Measurements from ENCODE around the gene SGPP2.
"Not testable (repeated sequence)": the region's sequence is repeated elsewhere in the genome, so short reads cannot be mapped to it uniquely, and the experiment has no call there.

SGPP2 gene

GRCh38 chr2:222535477-222535876 is 111.1 kb downstream of the SGPP2 start:
- no peak for DNase-seq

GRCh38 chr2:222538535-222538934 is 114.2 kb downstream of the SGPP2 start:
- DNase-seq, result no peak

DNA sequence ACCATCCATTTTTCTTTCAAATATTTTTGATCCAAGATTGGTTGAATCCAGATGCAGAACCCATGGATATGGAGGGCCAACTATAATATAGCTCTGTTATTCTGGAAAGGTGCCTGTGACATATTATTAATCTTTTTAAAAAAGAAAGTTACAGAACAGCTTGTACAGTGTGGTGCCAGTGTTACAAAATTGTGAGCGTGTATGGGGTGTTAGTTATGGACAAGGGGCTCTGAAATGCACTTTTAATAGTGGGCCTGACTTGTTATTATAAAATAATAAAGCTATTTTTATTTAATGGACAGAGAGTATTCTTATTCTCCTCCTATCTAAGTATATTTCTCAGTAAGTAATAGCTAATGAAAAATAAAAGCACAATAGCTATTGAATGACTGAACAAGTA is 120.3 kb downstream of the SGPP2 start:
- no peak for DNase-seq

GRCh38 chr2:222545823-222546795 is 121.8 kb downstream of the SGPP2 start:
- DNase-seq, result peak; percentile 39

DNA sequence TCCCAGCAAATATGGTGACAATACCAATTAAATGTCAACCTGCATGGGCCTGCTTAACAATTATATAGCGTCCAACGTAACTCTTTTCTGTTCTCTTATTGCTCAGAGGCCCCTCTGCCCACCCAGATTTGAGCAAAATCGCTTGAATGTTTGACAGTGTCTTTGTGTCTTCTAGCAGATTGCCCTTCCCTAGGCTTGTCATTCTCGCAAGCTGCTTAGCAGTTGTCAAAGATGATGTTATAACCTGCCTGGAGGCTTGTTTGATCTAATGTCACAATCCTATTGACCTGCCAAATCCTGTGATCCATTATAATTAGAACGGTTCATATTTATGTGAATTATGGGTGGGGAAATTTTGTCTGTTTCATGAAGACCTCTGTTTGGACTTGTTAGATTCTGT is 122.7 kb downstream of the SGPP2 start:
- peak; percentile 14 for DNase-seq

DNA sequence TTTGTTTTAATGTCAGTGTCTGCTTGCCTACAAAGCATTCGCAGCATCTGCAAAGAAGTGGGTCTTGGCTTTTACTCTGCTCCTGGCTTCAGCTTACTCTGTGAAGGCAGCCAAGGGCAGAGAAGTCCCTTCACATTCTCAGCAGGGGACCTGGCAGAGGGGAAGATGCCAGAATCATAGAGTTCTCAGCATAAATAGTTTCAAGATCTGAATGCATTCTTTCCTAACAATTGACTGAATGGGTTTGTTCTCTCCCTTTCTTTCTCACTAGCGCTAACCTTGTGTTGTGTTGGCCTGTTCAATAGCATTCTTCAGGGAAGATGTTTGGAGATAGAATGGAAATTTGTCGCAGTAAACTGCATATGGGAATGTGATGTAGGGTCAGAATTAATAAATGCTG is 124.6 kb downstream of the SGPP2 start:
- no peak for DNase-seq

DNA sequence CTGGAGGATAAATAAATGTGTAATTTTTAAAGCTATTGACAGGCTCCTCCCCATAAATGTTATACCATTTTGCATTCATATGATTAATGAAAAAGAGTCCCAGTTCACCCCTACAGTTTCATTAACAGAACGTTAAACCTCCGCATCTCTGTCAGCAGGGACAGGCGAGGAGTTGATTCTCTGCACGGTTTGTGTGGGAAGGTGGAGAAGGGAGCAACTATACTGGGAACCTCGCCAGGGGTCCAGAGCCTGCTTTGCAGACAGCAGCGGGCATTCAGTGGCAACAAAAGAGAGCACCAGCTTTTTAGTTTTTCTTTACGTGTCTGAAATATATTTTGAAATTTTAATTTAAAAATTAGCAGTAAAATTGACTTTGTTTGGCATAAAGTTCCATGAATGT is 130.2 kb downstream of the SGPP2 start:
- no peak for DNase-seq

- DNase-seq, result no peak
Measured at GRCh38 chr2:222561151-222561550, 136.8 kb downstream of the SGPP2 start.

- peak; percentile 82 for DNase-seq
Measured at GRCh38 chr2:222561817-222562645, 137.7 kb downstream of the SGPP2 start.

DNA sequence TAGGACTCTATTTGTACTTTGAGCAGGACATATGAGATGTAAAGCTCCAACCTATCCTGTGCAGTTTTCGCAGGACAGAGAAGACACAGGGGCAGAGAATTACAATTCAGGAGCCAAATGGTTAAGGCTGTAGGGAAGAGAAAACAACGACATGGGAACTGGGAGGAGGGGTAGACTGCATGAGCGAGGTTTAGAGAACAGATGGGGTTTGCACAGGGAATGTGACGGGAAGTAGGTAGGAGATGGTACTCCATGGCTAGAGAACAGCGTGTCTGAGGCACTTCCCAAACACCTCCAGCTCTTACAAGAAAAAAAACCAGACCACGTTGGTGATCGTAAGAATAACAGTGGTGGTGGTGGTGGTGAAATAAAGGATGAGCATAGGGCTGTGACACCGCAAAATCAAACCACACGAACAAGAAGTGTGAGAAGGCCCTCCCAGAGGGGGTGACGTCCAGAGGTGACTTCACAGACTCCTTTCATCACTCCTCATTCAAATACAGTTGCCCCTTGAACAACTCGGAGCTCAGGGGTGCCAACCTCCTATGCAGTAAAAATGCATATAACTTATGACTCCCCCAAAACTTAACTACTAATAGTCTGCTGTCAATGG is 138.9 kb downstream of the SGPP2 start:
- DNase-seq, result peak; percentile 19

DNA sequence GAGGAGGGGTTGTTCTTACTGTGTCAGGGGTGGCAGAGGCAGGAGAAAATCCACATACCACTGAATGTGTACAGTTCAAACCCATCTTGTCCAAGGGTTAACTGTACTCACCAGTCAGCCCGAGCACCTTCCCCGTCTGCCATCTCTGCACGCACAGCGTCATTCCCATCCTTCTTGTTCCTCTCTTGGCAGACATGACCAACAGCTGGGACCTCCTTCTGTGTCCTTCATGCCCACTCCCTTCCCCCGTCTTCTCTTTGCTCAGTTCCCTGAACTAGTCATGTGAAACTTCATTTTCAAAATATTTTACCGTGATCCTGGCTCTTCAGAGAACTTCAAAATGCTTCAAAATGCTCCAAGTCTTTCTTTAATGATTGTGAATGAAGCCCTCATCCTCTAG is 139.6 kb downstream of the SGPP2 start:
- no peak for DNase-seq

DNA sequence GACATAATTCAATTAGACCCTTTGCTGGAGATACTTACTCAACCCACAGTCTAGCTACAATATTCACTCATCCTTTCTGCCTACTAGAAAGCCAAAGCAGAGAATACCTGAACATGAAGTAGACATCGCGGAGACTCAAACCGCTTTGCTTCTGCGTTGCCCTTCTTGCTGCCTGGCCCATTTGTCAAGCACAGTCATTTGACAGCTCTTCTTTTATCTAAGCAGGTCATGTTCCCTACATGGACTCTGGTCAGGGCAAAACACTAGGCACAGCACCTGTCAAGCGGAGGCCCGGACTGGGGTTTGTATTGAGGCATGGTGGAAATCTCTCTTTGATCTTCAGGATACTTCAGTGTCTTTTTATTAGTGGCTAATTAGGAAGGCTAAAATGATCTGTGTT is 141.9 kb downstream of the SGPP2 start:
- DNase-seq, result no peak

GRCh38 chr2:222568865-222569264 is 144.5 kb downstream of the SGPP2 start:
- no peak for DNase-seq

DNA sequence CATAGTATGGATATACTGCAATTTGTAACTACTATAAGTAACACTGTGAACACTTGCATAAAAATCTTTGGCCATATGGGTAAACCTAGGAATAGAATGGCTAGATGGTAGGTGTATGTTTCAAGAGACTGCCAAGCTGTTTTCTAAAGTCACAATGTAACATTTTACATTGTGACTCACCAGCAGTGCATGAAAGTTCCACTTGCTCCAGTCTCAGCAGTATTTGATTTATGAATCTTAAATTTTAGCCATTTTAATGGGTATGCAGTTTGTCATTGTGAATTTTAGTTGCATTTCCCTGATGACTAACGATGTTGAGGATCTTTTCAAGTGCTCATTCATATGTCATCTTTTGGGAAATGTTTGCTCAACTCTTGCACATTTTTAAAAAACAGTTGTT is 145.5 kb downstream of the SGPP2 start:
- DNase-seq, result no peak

DNA sequence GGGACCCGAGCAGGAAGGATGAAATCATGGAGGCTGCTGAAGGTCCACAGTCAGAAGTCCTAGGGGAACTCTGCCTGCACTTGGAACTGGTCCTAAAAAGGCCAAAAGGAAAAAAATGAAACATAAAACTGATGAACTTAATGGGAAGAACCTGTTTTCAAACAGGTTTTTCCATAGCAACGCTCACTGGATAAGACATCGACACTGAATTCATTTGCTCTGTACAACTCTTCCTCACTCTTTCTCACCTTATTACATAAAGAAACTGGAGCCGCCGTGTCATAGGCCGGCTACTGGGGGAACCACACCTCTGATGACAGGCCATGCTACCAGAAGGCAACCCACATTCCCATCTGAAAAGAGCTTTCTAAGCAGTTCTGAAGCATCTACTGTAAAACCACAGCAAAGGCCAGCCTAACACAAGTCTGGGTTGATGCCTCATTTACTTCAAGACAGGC is 147.9 kb downstream of the SGPP2 start:
- no peak for DNase-seq

GRCh38 chr2:222572751-222573174 is 148.4 kb downstream of the SGPP2 start:
- DNase-seq, result no peak

- DNase-seq, result no peak
Measured at GRCh38 chr2:222575618-222576017, 151.3 kb downstream of the SGPP2 start.

- no peak for DNase-seq
Measured at GRCh38 chr2:222576171-222577081, 152.1 kb downstream of the SGPP2 start.

DNA sequence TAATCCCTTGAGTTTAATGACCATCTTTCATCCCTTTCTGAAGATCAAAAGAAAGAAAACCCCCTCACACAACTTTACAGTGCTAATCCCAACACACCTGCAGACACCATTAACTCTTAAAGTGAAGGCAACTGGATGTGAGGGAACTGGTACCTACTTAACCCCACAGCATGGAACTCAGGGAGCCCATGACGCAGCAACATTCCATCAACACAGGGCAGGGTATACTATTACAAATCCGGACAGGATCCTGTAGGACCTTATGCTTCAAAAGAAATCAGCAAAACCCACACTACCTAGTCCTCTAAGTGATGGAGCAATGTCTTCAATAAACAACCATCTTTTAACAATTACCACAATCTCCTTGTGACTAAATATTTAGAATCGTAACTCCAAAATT is 153.0 kb downstream of the SGPP2 start:
- no peak for DNase-seq

GRCh38 chr2:222582928-222583327 is 158.6 kb downstream of the SGPP2 start:
- DNase-seq, result peak; percentile 19

DNA sequence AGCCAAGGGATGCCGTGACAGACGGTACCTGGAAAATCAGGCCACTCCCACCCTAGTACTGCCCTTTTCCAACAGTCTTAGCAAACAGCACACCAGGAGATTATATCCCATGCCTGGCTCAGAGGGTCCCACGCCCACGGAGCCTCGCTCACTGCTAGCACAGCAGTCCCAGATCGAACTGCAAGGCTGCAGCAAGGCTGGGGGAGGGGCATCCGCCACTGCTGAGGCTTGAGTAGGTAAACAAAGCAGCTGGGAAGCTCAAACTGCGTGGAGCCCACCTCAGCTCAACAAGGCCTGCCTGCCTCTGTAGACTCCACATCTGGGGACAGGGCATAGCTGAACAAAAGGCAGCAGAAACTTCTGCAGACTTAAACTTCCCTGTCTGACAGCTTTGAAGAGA is 160.2 kb downstream of the SGPP2 start:
- not testable (repeated sequence) for DNase-seq

DNA sequence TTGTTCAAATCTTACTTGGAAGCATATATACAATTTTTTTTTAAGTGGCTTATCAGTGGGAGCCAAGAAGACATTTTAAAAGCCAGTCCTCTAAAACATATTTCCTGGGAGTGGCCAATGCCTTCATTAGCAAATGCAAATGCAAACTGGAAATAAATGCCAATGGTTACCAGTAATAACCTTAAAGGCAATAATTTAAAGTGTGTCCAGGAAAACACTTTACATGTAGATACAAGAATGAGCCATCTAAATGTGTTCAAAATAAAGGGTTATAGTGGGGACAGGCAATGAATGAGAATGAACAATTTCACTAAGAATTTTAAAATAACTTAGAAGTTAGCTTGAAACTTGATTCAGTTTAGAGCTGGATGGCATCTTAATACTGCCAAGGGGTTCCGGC is 167.3 kb downstream of the SGPP2 start:
- DNase-seq, result no peak

Measured in NCI-H82 (cell line).